RWPE2 (cell line): ENCODE measurements around the gene ZNF212.

Experiments used
- ATAC-seq: fragments of 200-7000 bp; cut with Tn5 transposase; 3 replicates; pipeline ENCODE4 v1.9.1; 2021; ENCODE audit warnings: low read depth
- DNase-seq: peaks from one replicate; pipeline ENCODE4 v3.0.0-alpha.2; 2020; ENCODE audit warnings: low spot score
- H3K27ac ChIP-seq: fragments of 450-650 bp; 2 replicates; pipeline ENCODE4 v1.5.1; 2017; ENCODE audit warnings: mild to moderate bottlenecking; ENCODE audit not compliant: poor library complexity, severe bottlenecking
- H3K27me3 ChIP-seq: fragments of 250-450 bp; sonication (Bioruptor Pico); 2 replicates; pipeline ENCODE4 v1.5.1; 2021; ENCODE audit warnings: mild to moderate bottlenecking, moderate library complexity; ENCODE audit not compliant: insufficient read depth, poor library complexity, severe bottlenecking
- H3K36me3 ChIP-seq: fragments of 250-450 bp; sonication (Bioruptor Pico); 2 replicates; pipeline ENCODE4 v1.5.1; 2020; ENCODE audit warnings: low read depth, mild to moderate bottlenecking, moderate library complexity
- H3K4me1 ChIP-seq: fragments of 250-450 bp; sonication (Bioruptor Pico); 2 replicates; pipeline ENCODE4 v1.5.1; 2021; ENCODE audit warnings: mild to moderate bottlenecking, moderate library complexity; ENCODE audit not compliant: insufficient read depth, poor library complexity, severe bottlenecking
- H3K4me3 ChIP-seq: fragments of 250-450 bp; sonication (Bioruptor Pico); 2 replicates; pipeline ENCODE4 v1.5.1; 2021; ENCODE audit warnings: mild to moderate bottlenecking, moderate library complexity; ENCODE audit not compliant: severe bottlenecking
- H3K9me3 ChIP-seq: fragments of 250-450 bp; sonication (Bioruptor Pico); 2 replicates; pipeline ENCODE4 v1.5.1; 2021; ENCODE audit warnings: mild to moderate bottlenecking, moderate library complexity; ENCODE audit not compliant: severe bottlenecking
- TF ChIP-seq, protein P1 (sequence below): fragments of 450-650 bp; IDR thresholded peaks from one replicate; pipeline ENCODE4 v1.5.1; 2017; ENCODE audit warnings: mild to moderate bottlenecking, moderate library complexity; ENCODE audit not compliant: poor library complexity, severe bottlenecking

The ZNF212 gene

DNA sequence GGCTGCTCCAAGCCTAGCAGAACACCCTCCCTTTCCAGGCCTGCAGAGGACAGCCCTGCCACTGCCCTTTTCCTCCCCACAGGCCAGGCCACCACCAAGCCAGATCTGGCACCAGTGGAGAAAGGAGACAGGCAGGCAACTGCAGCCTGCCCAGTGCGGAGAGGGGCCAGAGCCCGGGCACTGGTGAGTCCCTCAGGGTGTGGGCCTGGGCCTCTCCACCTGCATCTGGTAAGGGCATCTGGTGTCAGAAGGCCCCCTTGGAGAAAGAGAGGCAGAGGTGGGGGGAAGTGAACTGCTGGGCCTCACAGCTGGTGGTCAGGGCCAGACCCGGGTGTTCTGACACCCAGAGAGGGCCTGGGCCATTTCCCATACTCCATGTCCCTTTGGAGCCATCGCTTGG, 50.4 kb downstream of the ZNF212 start:
- DNase-seq, result no peak
- Histone ChIP-seq H3K36me3 (no peaks in the 10 kb centered on the region), H3K27me3 (no peaks in the 10 kb centered on the region), H3K4me3 (no peak overlapping the region), H3K27ac (no peak overlapping the region), H3K4me1 (no peaks in the 10 kb centered on the region), H3K9me3 (no peaks in the 10 kb centered on the region)
- ATAC-seq, result no peak
- TF ChIP-seq, protein P1, sequence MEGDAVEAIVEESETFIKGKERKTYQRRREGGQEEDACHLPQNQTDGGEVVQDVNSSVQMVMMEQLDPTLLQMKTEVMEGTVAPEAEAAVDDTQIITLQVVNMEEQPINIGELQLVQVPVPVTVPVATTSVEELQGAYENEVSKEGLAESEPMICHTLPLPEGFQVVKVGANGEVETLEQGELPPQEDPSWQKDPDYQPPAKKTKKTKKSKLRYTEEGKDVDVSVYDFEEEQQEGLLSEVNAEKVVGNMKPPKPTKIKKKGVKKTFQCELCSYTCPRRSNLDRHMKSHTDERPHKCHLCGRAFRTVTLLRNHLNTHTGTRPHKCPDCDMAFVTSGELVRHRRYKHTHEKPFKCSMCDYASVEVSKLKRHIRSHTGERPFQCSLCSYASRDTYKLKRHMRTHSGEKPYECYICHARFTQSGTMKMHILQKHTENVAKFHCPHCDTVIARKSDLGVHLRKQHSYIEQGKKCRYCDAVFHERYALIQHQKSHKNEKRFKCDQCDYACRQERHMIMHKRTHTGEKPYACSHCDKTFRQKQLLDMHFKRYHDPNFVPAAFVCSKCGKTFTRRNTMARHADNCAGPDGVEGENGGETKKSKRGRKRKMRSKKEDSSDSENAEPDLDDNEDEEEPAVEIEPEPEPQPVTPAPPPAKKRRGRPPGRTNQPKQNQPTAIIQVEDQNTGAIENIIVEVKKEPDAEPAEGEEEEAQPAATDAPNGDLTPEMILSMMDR, result no peak

GRCh38 chr7:149291036-149291780, 51.8 kb downstream of the ZNF212 start:
- TF ChIP-seq, protein P1, result no peak
- Histone ChIP-seq H3K27me3 (no peaks in the 10 kb centered on the region), H3K27ac (no peak overlapping the region), H3K4me1 (no peaks in the 10 kb centered on the region), H3K9me3 (no peaks in the 10 kb centered on the region), H3K4me3 (no peak overlapping the region), H3K36me3 (no peaks in the 10 kb centered on the region)
- DNase-seq, result no peak
- no peak for ATAC-seq

GRCh38 chr7:149291781-149292461, 52.5 kb downstream of the ZNF212 start:
- DNase-seq (no peak), ATAC-seq (no peak)
- H3K4me3 ChIP-seq, result no peak overlapping the region
- H3K4me1 ChIP-seq, result no peaks in the 10 kb centered on the region
- H3K9me3 ChIP-seq, result no peaks in the 10 kb centered on the region
- H3K27ac ChIP-seq, result no peak overlapping the region
- TF ChIP-seq, protein P1, result no peak
- H3K36me3 ChIP-seq, result no peaks in the 10 kb centered on the region
- H3K27me3 ChIP-seq, result no peaks in the 10 kb centered on the region

DNA sequence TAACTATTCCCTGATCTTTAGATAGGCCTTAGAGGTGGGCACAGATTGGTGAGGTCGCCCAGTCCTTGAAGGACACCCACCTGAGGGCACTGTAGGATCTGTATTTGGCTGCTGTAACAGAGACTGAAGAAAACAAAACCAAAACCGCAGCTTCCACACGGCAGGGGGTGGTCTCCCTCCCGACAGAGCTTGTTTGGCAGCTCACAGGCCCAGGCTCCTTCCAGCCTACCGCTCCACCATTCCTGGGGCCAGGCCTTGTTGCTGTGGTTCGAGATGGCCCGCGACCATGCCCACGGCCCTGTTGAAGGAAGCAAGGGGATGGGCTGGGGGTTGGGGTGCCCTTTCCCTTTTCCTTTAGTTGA, 53.0 kb downstream of the ZNF212 start:
- no peak overlapping the region for H3K27ac ChIP-seq
- no peak overlapping the region for H3K4me3 ChIP-seq
- no peak for DNase-seq
- H3K36me3 ChIP-seq, result no peaks in the 10 kb centered on the region
- TF ChIP-seq, protein P1, result no peak
- ATAC-seq, result no peak
- H3K27me3 ChIP-seq, result no peaks in the 10 kb centered on the region
- H3K4me1 ChIP-seq, result no peaks in the 10 kb centered on the region
- H3K9me3 ChIP-seq, result no peaks in the 10 kb centered on the region

DNA sequence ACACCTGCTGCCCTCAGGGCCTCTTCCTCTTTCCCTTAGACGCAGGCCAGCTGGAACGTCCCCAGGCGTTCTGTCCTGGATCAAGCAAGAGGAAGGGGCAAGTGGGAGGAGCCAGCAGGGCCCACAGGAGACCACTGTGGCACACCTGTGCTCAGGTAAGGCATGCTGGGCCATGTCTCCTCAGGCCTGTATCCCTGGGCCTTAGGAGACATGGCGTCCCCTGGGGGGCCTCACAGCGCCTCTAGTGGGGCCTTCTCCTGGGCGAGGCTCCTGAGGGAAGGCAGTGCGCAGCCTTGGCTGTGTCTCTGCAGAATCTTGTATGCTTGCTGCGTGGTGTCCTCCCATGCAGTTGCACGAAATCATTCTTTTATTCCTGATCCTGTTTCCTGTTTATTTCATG, 53.9 kb downstream of the ZNF212 start:
- no peak for ATAC-seq
- H3K9me3 ChIP-seq, result no peaks in the 10 kb centered on the region
- no peaks in the 10 kb centered on the region for H3K4me1 ChIP-seq
- TF ChIP-seq, protein P1, result no peak
- DNase-seq, result no peak
- H3K36me3 ChIP-seq, result no peaks in the 10 kb centered on the region
- H3K4me3 ChIP-seq, result no peak overlapping the region
- H3K27me3 ChIP-seq, result no peaks in the 10 kb centered on the region
- H3K27ac ChIP-seq, result no peak overlapping the region
